ENCODE data around the gene PEX11G.

DNA sequence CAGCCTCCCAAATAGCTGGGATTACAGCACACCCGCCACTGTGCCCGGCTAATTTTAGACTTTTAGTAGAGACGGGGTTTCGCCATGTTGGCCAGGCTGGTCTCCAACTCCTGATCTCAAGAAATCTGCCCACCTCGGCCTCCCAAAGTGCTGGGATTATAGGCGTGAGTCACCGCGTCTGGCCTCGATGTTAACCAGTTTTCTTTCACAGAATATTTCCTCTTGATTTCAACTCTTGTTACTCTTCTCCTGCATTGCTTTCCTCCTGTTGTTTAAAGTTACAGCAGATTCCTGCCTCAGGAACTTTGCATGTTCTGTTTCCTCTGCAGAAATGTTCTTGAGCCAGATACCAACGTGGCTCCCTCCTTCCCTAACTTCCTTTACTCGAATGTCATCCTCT, 3.7 kb upstream of the PEX11G start:
- no peak for TF ChIP-seq ZNF274 (IDR thresholded peaks at IDR 0.05; ENCODE audit: low read depth, low read length)
- no peak for TF ChIP-seq SUZ12 (IDR thresholded peaks at IDR 0.05; ENCODE audit: extremely low read depth, insufficient read depth, insufficient read length)

Data from NT2/D1 (cell line).